ENCODE data around the gene CYP2D6.
A peak's percentile ranks its signal among the peaks of the same experiment; 100 is the strongest.
"Not testable (repeated sequence)": the region's sequence is repeated elsewhere in the genome, so short reads cannot be mapped to it uniquely, and the experiment has no call there.

CYP2D6 gene

DNA sequence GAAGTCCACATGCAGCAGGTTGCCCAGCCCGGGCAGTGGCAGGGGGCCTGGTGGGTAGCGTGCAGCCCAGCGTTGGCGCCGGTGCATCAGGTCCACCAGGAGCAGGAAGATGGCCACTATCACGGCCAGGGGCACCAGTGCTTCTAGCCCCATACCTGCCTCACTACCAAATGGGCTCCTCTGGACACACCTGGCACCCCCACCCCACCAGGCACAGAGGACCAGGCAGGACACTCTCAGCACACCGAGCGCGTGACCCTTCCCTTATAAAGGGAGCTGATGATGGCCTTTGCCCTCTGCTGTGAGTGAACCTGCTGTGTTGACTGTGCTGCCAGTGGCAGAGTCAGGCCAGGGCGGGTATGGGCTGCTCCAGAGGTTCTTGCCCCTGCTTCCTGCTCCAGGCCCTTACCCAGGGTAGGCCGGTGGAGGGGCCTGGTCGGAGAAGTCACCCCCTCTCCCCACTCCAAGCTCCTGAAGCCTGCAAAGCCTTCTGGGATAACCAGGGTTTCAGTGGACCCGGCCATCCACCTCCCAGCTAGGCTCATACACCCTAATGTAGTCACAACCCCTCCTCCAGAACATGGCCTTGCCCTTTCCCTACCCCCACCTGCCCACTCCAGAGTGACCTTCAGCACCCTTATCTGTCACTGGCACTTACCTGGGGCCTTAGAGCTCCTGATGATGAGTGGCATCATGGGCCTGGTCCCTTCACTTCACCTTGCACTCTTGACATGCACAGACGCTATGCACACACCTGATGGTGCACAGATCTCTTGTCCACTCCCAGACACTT lies at the start of gene CYP2D6:
CYP2D6 (minus strand) TSS at position 172 of the 793 bp plus-strand sequence; CDS start at position 153, 19 bp downstream.
- not testable (repeated sequence) for DNase-seq (ENCODE audit: low read depth, low spot score)

DNA sequence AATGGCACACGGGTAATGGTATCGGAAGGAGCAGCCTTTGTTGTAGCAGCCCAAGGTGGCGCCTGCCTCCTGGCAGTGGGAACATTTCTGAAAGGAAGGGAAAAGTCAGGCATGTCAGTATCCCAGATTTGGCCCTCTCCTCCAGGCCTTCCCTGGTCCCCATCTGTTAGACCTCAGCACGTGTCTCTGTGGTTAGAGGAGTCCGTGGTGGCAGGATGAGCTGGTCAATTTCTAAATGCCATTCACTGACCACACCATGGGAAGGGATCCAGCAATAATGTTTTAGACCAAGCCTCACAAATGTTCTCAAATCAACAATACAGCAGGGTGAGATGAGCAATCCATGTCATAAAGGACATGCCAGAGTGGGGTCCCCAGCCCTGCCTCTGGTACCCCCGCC lies 49.0 kb upstream of the CYP2D6 start:
- DNase-seq (ENCODE audit: low read depth, low spot score) = peak; percentile 87

DNA sequence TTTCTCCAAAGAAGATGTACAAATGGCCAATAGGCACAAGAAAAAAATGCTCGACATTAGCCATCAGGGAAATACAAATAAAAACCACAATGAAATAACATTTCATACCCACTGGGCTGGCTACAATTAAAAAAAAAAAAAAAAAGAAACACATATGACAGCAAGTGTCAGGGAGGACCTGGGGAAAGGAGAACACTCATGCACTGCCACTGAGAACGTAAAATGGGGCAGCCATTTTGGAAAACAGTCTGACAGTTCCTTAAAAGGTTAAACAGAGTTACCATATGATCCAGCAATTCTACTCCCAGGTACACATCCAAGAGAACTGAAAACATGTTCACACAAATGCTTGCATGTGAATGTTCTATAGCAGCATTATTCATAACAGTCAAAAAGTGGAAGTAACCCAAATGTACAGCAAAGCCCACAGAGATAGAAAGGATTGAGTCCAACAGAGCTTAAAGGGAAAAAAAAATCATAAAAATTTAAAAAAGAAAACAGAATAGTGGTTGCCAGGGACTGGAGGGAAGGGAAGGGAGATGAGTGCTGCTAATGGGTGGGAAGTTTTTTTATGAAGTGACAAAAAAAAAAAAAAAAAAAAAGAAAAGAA lies 48.4 kb upstream of the CYP2D6 start:
- no peak for DNase-seq (ENCODE audit: low read depth, low spot score)

DNA sequence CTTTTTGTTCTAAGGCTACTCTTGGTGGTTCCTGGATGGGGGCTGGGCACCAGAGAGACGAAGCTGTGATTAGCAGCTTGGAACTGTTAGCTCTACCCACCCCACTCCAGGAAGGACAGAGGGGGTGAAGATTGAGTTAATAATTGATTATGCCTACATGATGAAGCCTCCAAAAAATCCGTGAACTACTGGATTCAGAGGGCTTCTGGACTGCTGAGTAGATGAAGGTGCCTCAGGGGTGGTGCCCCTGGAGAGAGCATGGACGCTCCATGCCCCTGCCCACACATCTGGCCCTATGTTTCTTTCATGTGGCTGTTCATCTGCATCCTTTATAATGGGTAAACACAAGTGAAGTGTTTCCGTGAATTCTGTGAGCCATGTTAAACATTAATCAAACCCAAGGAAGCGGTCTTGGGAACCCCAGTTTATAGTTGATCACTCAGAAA lies 47.3 kb upstream of the CYP2D6 start:
- DNase-seq (ENCODE audit: low read depth, low spot score) = no peak

DNA sequence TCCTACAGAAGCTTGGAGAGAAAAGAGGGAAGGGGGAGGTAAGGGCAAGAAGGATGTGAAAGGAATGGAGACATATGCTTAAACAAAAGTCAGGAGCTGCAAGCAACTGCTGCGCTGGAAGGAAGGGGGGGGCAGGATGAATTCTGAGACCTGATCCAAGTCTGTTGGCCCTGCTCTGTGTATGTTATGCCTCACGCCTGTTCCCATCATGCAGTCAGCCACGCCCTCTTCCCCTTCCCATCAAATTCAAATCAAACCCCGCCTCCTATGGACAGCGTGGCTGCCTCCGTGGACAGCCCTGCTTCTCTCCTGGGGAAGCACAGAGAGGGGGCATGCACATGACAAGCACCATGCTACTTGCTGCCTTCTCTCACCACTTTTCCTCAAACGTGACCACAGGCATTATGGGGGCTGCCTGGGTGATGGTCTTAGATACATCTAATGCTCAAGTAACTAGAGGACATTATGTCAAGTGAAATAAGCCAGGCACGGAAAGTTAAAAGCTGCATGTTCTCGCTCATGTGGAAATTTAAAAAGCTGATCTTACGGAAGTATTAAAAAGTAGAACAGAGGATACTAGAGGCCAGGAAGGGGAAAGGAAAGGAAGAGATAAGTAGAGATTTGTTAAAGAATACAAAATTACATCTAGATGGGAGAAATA lies 45.8 kb upstream of the CYP2D6 start:
- no peak for DNase-seq (ENCODE audit: low read depth, low spot score)

DNA sequence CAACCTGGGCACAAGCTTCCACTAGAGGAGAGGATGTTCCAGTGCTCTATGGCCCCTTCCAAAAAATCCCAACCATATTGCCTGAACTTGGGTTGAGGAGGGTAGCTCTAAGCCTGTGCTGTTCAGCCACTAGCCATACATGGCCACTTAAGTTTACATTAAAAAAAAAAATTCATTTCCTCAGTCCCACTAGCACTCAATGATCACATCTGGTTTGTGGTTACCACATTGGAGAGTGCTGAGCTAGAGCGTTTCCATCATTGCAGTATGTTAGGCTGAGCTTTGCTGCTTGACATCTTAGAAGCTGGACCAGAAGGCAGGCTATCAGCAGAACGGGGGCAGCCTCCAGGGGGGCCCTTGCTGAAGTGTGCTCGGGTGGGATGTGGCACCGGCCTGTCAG lies 43.5 kb upstream of the CYP2D6 start:
- no peak for DNase-seq (ENCODE audit: low read depth, low spot score)

DNA sequence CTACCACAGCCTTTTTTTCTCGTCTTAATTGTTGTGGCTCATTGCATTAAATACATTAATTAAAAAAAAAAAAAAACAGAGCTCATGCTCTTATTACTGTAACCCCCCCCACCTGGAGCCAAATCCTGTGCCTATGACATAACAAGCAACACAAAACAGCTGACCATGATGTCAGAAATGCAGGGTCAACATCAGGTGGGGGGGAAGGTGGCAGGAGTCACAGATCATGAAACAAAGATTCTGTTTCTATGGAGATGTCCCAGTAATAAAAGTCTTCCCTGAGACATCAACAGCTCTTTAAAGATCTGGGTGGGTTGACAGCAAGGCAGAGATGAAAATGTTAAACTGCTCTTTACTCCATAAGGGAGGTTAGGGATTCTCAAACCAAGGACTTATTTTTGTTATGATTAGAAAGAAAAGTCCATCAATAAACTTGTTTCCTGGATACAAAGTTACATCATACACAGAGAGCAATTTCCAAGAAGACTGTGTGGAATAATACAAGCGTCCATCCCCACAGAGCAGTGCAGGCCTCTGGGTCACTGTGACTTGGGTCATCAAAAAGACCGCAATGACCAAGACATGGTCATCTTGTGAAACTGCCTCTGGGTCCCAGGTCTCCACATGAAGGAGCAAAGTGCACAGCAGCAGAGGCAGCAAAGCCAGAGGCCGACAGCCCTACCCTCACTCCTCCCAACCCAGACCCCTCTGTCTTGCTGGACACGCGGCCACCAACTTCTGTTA lies 42.7 kb upstream of the CYP2D6 start:
- no peak for DNase-seq (ENCODE audit: low read depth, low spot score)

DNA sequence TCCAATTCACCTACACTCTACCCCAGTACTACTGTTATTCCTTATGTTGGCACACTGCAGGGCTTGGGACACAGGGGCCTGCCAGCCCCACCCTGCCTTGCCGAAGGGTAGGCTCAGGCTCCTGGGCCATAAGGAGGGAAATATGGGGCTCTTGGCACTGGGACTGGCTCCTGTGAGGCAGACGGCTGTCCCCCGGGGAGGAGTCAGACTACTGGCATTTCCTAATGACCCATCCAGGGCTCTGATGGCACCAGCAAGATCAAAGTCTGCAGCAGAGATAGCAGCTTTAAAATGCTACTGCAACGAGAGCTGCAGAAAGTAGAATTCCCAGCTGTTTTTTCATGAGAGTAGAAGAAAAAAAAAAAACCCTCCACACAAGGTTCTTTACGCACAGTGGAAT lies 42.2 kb upstream of the CYP2D6 start:
- no peak for DNase-seq (ENCODE audit: low read depth, low spot score)

DNA sequence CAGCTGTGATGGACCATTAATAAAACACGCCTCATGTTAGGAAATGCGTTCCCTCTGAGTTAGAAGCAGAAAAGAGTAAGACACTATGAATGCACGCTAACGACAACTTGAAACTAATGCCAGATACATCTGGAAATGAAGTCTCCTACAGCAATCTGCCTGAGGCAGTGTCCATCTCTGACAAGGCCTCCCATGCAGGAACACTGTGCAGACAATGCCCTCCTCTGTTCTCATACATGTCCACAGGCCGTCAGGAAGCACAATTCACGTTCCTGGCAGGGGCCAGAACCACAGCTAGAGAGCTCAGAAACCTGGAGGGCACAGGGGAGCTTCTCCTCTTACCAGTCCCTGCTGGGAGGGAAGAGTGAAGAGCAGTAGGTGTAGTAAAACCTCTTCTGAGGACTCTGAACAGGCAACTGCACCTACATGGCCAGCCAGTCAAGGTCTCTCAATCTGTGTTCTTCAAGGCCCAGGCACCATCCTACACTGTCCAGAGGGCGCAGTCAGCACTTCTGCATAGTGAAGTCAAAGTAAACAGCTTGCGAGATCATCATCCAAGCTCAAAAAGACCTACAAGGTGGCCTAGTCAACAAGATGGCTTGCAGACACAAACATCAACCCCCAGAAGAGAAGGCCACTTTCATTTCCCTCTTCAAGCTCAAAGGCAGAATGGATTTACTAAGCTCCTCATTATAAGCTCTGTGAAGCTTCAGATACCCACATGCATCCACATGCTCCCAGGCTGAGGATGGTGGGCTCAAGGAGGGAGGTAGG lies 41.5 kb upstream of the CYP2D6 start:
- no peak for DNase-seq (ENCODE audit: low read depth, low spot score)

DNA sequence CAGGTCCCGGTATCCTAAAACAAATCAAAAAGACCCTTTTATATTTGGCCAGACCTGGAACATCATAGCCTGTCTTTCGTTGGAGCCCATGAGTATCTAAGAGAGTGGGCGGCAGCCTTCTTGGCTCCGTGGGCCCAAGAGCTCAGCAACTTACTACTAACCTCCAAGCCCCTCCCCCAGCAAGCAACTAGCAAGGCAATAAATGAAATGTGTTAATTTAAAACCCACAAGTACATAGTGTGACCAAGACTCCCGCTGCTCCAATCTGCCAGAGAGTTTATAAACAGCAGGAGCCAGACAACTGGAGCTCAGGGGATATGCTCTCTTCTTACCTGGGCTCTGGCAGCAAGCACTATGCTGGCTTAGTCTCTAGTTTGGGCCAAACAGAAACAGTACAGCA lies 40.8 kb upstream of the CYP2D6 start:
- no peak for DNase-seq (ENCODE audit: low read depth, low spot score)

DNA sequence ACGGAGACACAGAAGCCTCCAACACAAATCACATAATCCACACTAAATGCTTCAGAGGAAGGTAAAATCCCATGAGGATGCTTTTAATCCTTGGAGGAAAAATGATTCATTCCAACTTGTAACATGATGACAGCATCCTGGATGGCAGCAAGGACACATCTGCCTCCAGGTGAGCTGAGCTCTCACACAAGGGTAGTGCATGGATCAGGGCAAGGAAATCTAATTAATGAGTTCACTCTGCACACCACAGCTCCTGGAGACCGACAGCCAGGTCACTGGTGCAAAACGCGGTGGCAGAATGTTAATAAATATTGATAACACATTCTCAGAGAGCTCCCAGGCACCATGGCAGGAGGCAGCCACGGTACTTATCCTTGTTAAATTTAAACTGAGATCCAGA lies 40.3 kb upstream of the CYP2D6 start:
- DNase-seq (ENCODE audit: low read depth, low spot score) = no peak

DNA sequence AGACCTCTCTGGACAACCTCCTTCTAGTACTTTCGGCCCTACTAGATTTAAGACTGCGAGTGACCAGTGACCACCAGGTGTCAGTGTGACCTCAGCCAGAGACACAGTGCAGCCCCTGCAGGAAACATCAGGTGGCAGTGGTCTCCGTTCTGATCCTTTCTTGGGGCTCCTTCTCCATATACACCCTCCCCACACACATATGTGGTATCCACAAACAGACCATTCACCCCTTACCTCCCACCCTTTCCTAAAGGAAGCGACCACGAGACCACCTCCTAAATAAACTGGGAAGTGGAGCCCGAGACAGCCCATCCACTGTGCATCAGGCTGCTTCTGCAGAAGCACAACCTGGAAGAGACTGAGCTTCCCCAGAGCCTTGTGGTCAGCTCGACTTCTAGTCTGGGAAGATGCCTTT lies 38.5 kb upstream of the CYP2D6 start:
- DNase-seq (ENCODE audit: low read depth, low spot score) = peak; percentile 89

DNA sequence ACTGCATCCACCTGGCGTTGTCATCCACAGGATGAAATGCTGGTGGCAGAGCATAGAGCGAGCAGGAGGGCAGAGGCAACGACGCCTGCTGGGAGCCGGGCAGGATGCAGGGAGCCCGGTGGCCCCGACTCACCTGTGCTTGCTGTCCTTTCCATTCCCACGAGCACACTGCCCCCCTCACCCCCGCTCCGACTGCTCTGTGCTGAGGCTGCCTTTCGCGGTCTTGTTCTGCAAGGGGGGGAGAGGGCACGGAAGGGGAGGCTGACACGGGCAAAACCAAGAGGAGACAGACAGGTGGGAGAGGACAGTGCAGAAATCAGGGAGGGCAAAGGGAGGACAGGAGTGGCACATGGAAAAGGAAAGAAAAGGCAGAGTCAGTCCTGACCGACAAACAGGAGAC lies 37.9 kb upstream of the CYP2D6 start:
- no peak for DNase-seq (ENCODE audit: low read depth, low spot score)

DNA sequence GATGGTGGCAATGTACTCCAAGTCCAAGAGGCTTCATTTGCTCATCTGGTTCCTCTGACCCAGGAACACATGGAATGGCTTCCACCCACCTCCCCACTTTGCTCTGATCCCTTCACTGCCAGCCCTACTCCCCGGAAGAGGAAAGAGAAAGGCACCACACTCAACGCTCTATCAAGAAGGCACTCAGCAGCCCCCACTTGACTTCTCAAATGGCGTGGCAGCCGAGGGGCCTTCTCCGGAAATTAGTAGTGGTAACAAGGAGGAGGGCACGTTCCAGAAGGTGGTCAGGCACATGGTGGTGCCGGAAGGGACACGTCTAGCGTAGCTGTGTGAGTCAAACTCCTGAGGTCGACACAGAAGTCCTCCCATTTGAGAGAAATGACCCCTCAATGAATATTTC lies 36.5 kb upstream of the CYP2D6 start:
- DNase-seq (ENCODE audit: low read depth, low spot score) = no peak

DNA sequence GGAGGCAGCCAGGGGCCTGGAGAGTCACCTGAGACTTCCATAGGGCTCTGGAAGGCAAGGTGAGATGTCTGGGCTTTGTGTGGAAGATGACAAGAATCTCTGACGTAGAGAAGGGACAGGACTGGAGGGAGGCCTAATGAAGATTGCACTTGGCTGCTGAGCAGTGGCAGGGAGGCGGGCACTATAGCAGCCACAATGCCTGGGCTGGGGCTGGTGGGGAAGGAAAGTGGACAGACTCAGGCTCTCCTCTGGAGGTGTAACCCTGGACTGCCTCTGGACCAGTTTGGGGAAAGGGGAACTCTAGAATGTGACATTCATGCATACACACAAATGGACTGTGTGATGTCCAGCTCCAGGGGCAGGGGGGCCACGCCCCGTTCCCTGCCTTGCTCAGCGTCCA lies 34.3 kb upstream of the CYP2D6 start:
- DNase-seq (ENCODE audit: low read depth, low spot score) = no peak

DNA sequence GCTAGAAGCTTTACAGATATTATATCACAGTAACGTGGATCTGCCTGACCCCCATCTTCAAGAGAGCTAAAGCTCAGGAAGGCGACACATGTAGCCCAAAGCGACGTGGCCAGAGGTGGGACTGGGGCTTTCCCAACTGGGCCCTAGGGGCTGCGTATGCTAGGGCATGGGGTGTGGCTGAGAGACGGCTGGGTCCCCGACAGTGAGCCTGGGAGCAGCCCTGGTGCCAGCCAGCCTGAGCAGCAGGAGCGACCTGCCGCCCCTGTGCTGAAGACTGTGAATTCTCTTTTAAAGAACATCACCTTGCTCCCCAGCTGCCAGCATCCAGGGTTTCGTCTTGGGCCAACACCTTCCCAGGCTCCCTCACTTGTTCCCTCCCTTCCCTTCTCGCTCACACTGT lies 32.9 kb upstream of the CYP2D6 start:
- DNase-seq (ENCODE audit: low read depth, low spot score) = no peak

DNA sequence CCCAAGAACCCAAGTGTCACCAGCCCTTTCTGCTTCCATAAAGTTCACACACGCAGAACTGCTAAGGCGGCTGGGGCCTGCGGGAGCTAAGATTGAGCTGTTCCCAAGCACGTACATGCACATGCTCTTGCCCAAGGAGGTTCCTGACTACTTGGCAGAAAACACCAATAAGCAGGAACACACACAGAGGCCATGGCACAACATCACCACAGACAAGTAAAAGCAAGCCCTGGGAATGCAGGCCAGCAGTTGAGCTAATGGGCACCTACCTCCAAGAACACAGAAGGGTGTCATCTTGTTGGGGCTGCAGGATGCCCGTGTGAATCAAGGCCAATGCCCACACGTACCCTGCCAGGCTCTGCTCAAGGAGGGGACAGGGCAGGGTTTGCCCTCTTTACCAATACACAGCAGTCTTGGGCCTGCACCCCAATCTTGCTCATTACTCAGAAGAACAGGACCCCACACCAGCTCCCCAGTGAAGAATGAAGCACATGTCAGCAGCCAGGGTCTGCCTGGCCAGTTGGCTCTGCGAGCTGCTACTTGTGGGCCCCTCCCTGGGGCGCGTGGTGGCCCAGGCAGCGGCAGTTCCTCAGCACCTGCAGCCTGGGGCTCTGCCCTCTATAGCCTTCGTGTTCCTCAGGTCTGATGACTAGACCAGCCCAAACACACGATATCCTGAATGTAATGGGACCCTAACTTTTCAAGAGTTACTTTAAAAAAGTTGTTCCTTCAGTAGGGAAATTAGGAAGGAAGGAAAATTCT lies 32.3 kb upstream of the CYP2D6 start:
- no peak for DNase-seq (ENCODE audit: low read depth, low spot score)

DNA sequence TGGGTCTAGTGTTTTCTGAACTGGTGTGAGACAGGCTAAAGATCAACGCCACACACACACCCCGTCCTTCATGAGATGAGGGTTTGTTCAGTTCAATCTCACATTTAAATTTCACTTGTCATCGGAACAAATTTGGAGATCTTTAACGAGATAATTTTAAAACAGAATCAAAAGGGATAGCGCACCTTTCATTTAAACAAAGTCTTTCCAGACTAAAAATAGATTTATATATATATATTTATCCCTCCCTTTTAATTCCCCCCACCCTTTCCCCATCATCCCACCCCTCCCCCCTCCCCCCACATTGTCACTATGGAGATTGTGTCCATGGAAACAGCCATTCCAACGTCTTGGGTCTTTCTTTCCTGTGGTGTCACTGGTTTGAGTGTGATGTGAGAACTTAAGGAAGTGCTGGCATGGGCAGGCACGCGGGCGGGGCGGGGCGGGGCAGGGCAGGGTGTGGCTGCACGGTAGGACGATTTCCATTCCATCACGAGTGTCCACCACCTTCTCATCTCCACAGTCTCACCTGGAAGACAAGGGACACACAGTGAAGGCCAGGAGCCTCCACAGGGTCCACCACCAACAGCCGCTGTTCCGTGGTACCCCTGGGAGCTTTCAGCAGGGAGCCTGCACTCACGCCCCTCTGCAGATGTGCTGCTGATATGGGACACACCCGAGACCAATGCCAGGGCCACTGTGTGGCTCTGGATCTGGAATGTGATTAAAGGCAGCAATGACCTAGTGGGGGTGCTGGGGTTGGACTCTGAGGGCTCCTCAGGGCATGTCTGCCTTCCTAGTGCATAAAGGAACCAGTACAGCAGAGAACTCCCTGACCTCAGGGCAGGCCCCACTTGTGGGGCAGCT lies 30.5 kb upstream of the CYP2D6 start:
- DNase-seq (ENCODE audit: low read depth, low spot score) = no peak

DNA sequence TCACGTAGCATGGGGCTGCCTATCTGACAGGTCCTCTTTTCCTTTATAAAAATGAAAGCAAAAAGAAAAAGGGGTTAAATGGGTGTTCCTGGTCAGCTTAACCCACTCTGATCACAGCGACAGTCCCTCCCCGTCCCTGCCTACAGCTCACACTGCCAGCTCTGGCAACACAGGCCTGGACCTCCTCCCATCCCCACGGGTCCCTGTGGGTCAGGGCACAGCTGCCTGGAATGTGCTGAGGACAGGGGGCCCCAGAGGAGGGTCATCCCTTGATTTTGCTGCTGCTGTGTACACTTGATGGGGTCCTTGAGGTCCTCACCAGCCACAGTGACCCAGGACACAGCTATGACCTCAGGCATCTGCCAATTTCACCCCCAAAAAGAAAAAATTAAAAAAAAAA lies 29.6 kb upstream of the CYP2D6 start:
- DNase-seq (ENCODE audit: low read depth, low spot score) = no peak
